Measurements from ENCODE around the gene CDH9. TPM values are rescaled to one million over a fixed set of nuclear protein-coding genes. Genes with fewer than 3 reads are reported as not detected.

Gene CDH9
- total and polyA plus RNA-seq, 2 experiments from 2014 or later = not detected

- H3K79me2 ChIP-seq (ENCODE audit: insufficient read depth) = no peaks in the 10 kb centered on the region
- no peak overlapping the region for H3K27ac ChIP-seq
- WGBS, 2 experiments (ENCODE audit: low coverage in 1 of 2, low lambda C conversion rate in 2 of 2, missing lambda C conversion rate in 2 of 2) = 7 to 9% methylated on average over 4 of the region's 4 CpGs
- H3F3A ChIP-seq (ENCODE audit: insufficient read depth) = no peaks in the 10 kb centered on the region
- DNase-seq = no peak
- no peaks in the 10 kb centered on the region for H3K9me3 ChIP-seq (ENCODE audit: low read depth)
- no peaks in the 10 kb centered on the region for H3K9me2 ChIP-seq (ENCODE audit: insufficient read depth)
- H4K20me1 ChIP-seq (ENCODE audit: insufficient read depth) = no peaks in the 10 kb centered on the region
- no peak overlapping the region for H3K4me3 ChIP-seq
- H2AFZ ChIP-seq = no peak overlapping the region
- H3K4me1 ChIP-seq (ENCODE audit: insufficient read depth) = no peaks in the 10 kb centered on the region
- no peaks in the 10 kb centered on the region for H3K27me3 ChIP-seq (replicated peaks; ENCODE audit: insufficient read depth)
- no peak overlapping the region for H3K4me2 ChIP-seq (ENCODE audit: unreplicated experiment)
- H3K36me3 ChIP-seq (ENCODE audit: low read depth) = no peaks in the 10 kb centered on the region
- in situ Hi-C loops (cut with MboI) = no loop called here
- no peak overlapping the region for H3K9ac ChIP-seq
- TF ChIP-seq EZH2phosphoT487 (IDR thresholded peaks at IDR 0.05; ENCODE audit: insufficient read depth, low read depth) = no peak
- TF ChIP-seq EZH2 (IDR thresholded peaks at IDR 0.05; ENCODE audit: insufficient read depth, poor library complexity, severe bottlenecking) = no peak
These were observed 134.9 kb downstream of the CDH9 start for GRCh38 chr5:26903469-26903868.

- H3F3A ChIP-seq (ENCODE audit: insufficient read depth) = no peaks in the 10 kb centered on the region
- in situ Hi-C loops (cut with MboI) = no loop called here
These were observed 143.6 kb downstream of the CDH9 start for GRCh38 chr5:26894719-26895263.

GRCh38 chr5:26893078-26893477 is 145.3 kb downstream of the CDH9 start:
- Histone ChIP-seq H3K4me2 (ENCODE audit: unreplicated experiment) (no peak overlapping the region), H3K4me3 (no peak overlapping the region), H3K27ac (no peak overlapping the region), H3K9me2 (ENCODE audit: insufficient read depth) (no peaks in the 10 kb centered on the region), H2AFZ (no peak overlapping the region), H3F3A (ENCODE audit: insufficient read depth) (no peaks in the 10 kb centered on the region), H3K4me1 (ENCODE audit: insufficient read depth) (no peaks in the 10 kb centered on the region), H3K9ac (no peak overlapping the region), H3K9me3 (ENCODE audit: low read depth) (no peaks in the 10 kb centered on the region), H3K27me3 (replicated peaks; ENCODE audit: insufficient read depth) (no peaks in the 10 kb centered on the region), H4K20me1 (ENCODE audit: insufficient read depth) (no peaks in the 10 kb centered on the region; the same call in 1 of the 2 replicates), H3K79me2 (ENCODE audit: insufficient read depth) (no peaks in the 10 kb centered on the region), H3K36me3 (ENCODE audit: low read depth) (no peaks in the 10 kb centered on the region)
- in situ Hi-C loops (cut with MboI) = no loop called here
- TF ChIP-seq EZH2 (IDR thresholded peaks at IDR 0.05; ENCODE audit: insufficient read depth, poor library complexity, severe bottlenecking) (no peak), EZH2phosphoT487 (IDR thresholded peaks at IDR 0.05; ENCODE audit: insufficient read depth, low read depth) (no peak)
- no peak for DNase-seq

More at GRCh38 chr5:26894719-26895263, 143.6 kb downstream of the CDH9 start:
- TF ChIP-seq EZH2phosphoT487 (IDR thresholded peaks at IDR 0.05; ENCODE audit: insufficient read depth, low read depth) (no peak), EZH2 (IDR thresholded peaks at IDR 0.05; ENCODE audit: insufficient read depth, poor library complexity, severe bottlenecking) (no peak)
- Histone ChIP-seq H3K4me1 (ENCODE audit: insufficient read depth) (no peaks in the 10 kb centered on the region), H3K27ac (no peak overlapping the region), H3K4me2 (ENCODE audit: unreplicated experiment) (no peak overlapping the region), H3K36me3 (ENCODE audit: low read depth) (no peaks in the 10 kb centered on the region), H3K4me3 (no peak overlapping the region), H3K79me2 (ENCODE audit: insufficient read depth) (no peaks in the 10 kb centered on the region), H3K27me3 (replicated peaks; ENCODE audit: insufficient read depth) (no peaks in the 10 kb centered on the region), H3K9me3 (ENCODE audit: low read depth) (no peaks in the 10 kb centered on the region), H3K9me2 (ENCODE audit: insufficient read depth) (no peaks in the 10 kb centered on the region), H3K9ac (no peak overlapping the region), H2AFZ (no peak overlapping the region), H4K20me1 (ENCODE audit: insufficient read depth) (no peaks in the 10 kb centered on the region; the same call in 1 of the 2 replicates)
- DNase-seq = no peak

- H4K20me1 ChIP-seq (ENCODE audit: insufficient read depth) = no peaks in the 10 kb centered on the region
- in situ Hi-C loops (cut with MboI) = no loop called here
- H3K36me3 ChIP-seq (ENCODE audit: low read depth) = no peaks in the 10 kb centered on the region
- H3F3A ChIP-seq (ENCODE audit: insufficient read depth) = no peaks in the 10 kb centered on the region
- H3K9me2 ChIP-seq (ENCODE audit: insufficient read depth) = no peaks in the 10 kb centered on the region
- H3K4me1 ChIP-seq (ENCODE audit: insufficient read depth) = no peaks in the 10 kb centered on the region
- no peak overlapping the region for H3K4me3 ChIP-seq
- no peaks in the 10 kb centered on the region for H3K79me2 ChIP-seq (ENCODE audit: insufficient read depth)
- 4% methylated on average over 3 of the region's 3 CpGs for WGBS, 2 experiments (ENCODE audit: low coverage in 1 of 2, low lambda C conversion rate in 2 of 2, missing lambda C conversion rate in 2 of 2)
- no peaks in the 10 kb centered on the region for H3K9me3 ChIP-seq (ENCODE audit: low read depth)
- H3K9ac ChIP-seq = no peak overlapping the region
- H3K27me3 ChIP-seq (replicated peaks; ENCODE audit: insufficient read depth) = no peaks in the 10 kb centered on the region
- no peak overlapping the region for H3K27ac ChIP-seq
- no peak overlapping the region for H3K4me2 ChIP-seq (ENCODE audit: unreplicated experiment)
- no peak overlapping the region for H2AFZ ChIP-seq
- TF ChIP-seq EZH2phosphoT487 (IDR thresholded peaks at IDR 0.05; ENCODE audit: insufficient read depth, low read depth) = no peak
- no peak for TF ChIP-seq EZH2 (IDR thresholded peaks at IDR 0.05; ENCODE audit: insufficient read depth, poor library complexity, severe bottlenecking)
- DNase-seq = no peak
These were observed 148.6 kb downstream of the CDH9 start for GRCh38 chr5:26889815-26890214.

GRCh38 chr5:26884481-26884880 is 153.9 kb downstream of the CDH9 start:
- WGBS, 2 experiments (ENCODE audit: low coverage in 1 of 2, low lambda C conversion rate in 2 of 2, missing lambda C conversion rate in 2 of 2) = 4 to 5% methylated on average over 2 of the region's 2 CpGs
- in situ Hi-C loops (cut with MboI) = no loop called here

More at GRCh38 chr5:26884481-26884880, 153.9 kb downstream of the CDH9 start:
- H2AFZ ChIP-seq = no peak overlapping the region
- no peak overlapping the region for H3K4me2 ChIP-seq (ENCODE audit: unreplicated experiment)
- H3K9ac ChIP-seq = no peak overlapping the region
- no peaks in the 10 kb centered on the region for H3K4me1 ChIP-seq (ENCODE audit: insufficient read depth)
- no peaks in the 10 kb centered on the region for H3K27me3 ChIP-seq (replicated peaks; ENCODE audit: insufficient read depth)
- no peaks in the 10 kb centered on the region for H4K20me1 ChIP-seq (ENCODE audit: insufficient read depth)
- no peaks in the 10 kb centered on the region for H3K79me2 ChIP-seq (ENCODE audit: insufficient read depth)
- H3K27ac ChIP-seq = no peak overlapping the region
- H3K9me3 ChIP-seq (ENCODE audit: low read depth) = no peaks in the 10 kb centered on the region
- no peak overlapping the region for H3K4me3 ChIP-seq
- no peaks in the 10 kb centered on the region for H3K9me2 ChIP-seq (ENCODE audit: insufficient read depth)
- no peaks in the 10 kb centered on the region for H3K36me3 ChIP-seq (ENCODE audit: low read depth)
- TF ChIP-seq EZH2phosphoT487 (IDR thresholded peaks at IDR 0.05; ENCODE audit: insufficient read depth, low read depth) = no peak
- no peak for TF ChIP-seq EZH2 (IDR thresholded peaks at IDR 0.05; ENCODE audit: insufficient read depth, poor library complexity, severe bottlenecking)
- no peaks in the 10 kb centered on the region for H3F3A ChIP-seq (ENCODE audit: insufficient read depth)
- no peak for DNase-seq

Measured in GM23248 (cell line).